Caco-2 (cell line): ENCODE results near the gene SEC14L1. TPM values are rescaled to one million over a fixed set of nuclear protein-coding genes. Genes with fewer than 3 reads are reported as not detected.

Experiments
- BruUV-seq: library from RNA; stranded (reverse); fragments of 400-500 nt; replicated peaks from 2 replicates; lab custom pipeline; 2021; lab: Mats Ljungman, UMichigan
- CTCF ChIA-PET: fragments of 300-600 bp; sonication (Branson Sonifier 250); formaldehyde crosslinking; loops from one replicate; lab custom pipeline; 2022; ENCODE audit warnings: antibody characterized with exemption; lab: Charles Lee
- POLR2A ChIA-PET: fragments of 300-600 bp; sonication (Branson Sonifier 250); formaldehyde crosslinking; loops from one replicate; lab custom pipeline; 2022; ENCODE audit warnings: antibody characterized with exemption; lab: Charles Lee
- DNase-seq, 2 experiments: peaks; one replicate each; pipeline versions ENCODE4 v3.0.0 to v3.0.0-alpha.2; 2020 to 2022
- H3K27me3 ChIP-seq: replicated peaks from 2 replicates; pipeline ENCODE4 v1.6.0; 2011; ENCODE audit warnings: low read length; ENCODE audit not compliant: control insufficient read depth, insufficient read depth
- H3K36me3 ChIP-seq: 2 replicates; pipeline ENCODE4 v1.5.1; 2011; ENCODE audit warnings: low read length; ENCODE audit not compliant: control insufficient read depth, insufficient read depth
- H3K4me1 ChIP-seq: fragments of 250-450 bp; sonication (Bioruptor Pico); 2 replicates; pipeline ENCODE4 v1.5.1; 2020; ENCODE audit warnings: mild to moderate bottlenecking
- H3K4me3 ChIP-seq: 2 replicates; pipeline ENCODE4 v1.5.1; 2011; ENCODE audit warnings: low read depth, mild to moderate bottlenecking, control low read depth, low read length
- H3K9me3 ChIP-seq: fragments of 250-450 bp; sonication (Bioruptor Pico); 2 replicates; pipeline ENCODE4 v1.5.1; 2020; ENCODE audit warnings: mild to moderate bottlenecking, moderate library complexity
- H3K27ac Mint-ChIP-seq: one replicate; pipeline ENCODE4 v1.8.0; 2022; ENCODE audit warnings: mixed read lengths; ENCODE audit not compliant: unreplicated experiment
- H3K27me3 Mint-ChIP-seq: one replicate; pipeline ENCODE4 v1.8.0; 2022; ENCODE audit warnings: mixed read lengths; ENCODE audit not compliant: insufficient read depth, unreplicated experiment
- H3K36me3 Mint-ChIP-seq: one replicate; pipeline ENCODE4 v1.8.0; 2022; ENCODE audit warnings: mild to moderate bottlenecking, mixed read lengths; ENCODE audit not compliant: insufficient read depth, unreplicated experiment
- H3K4me1 Mint-ChIP-seq: one replicate; pipeline ENCODE4 v1.8.0; 2022; ENCODE audit warnings: low read depth, mixed read lengths; ENCODE audit not compliant: unreplicated experiment
- H3K4me3 Mint-ChIP-seq: one replicate; pipeline ENCODE4 v1.8.0; 2022; ENCODE audit warnings: mild to moderate bottlenecking, moderate library complexity, mixed read lengths; ENCODE audit not compliant: unreplicated experiment
- H3K9me3 Mint-ChIP-seq: one replicate; pipeline ENCODE4 v1.8.0; 2022; ENCODE audit warnings: mixed read lengths; ENCODE audit not compliant: unreplicated experiment
- intact Hi-C: fragments of 100-400 bp; cut with micrococcal nuclease; formaldehyde crosslinking; loops from one replicate; pipeline ENCODE4 v1.10.0; 2022; ENCODE audit not compliant: unreplicated experiment
- total RNA-seq: library from RNA; stranded (reverse); gene quantifications from 2 replicates; pipeline ENCODE4 v1.2.3, GENCODE V29; 2022
- TF ChIP-seq, protein P1 (sequence below), 2 experiments: fragments of 200-600 bp in 1 of 2; IDR thresholded peaks; 1 replicate in 1 of 2; 2 replicates in 1 of 2; pipeline versions ENCODE4 v1.5.1 to v1.8.0; 2011 to 2022; ENCODE audit warnings: antibody characterized with exemption in 1 of 2, control low read depth in 1 of 2, inconsistent platforms in 1 of 2, low read depth in 1 of 2, low read length in 1 of 2, mild to moderate bottlenecking in 1 of 2, moderate library complexity in 1 of 2; ENCODE audit not compliant: insufficient read depth in 1 of 2, severe bottlenecking in 1 of 2, unreplicated experiment in 1 of 2

SEC14L1 gene
- total RNA-seq, 1 experiment from 2014 or later = 92.0 TPM

DNA sequence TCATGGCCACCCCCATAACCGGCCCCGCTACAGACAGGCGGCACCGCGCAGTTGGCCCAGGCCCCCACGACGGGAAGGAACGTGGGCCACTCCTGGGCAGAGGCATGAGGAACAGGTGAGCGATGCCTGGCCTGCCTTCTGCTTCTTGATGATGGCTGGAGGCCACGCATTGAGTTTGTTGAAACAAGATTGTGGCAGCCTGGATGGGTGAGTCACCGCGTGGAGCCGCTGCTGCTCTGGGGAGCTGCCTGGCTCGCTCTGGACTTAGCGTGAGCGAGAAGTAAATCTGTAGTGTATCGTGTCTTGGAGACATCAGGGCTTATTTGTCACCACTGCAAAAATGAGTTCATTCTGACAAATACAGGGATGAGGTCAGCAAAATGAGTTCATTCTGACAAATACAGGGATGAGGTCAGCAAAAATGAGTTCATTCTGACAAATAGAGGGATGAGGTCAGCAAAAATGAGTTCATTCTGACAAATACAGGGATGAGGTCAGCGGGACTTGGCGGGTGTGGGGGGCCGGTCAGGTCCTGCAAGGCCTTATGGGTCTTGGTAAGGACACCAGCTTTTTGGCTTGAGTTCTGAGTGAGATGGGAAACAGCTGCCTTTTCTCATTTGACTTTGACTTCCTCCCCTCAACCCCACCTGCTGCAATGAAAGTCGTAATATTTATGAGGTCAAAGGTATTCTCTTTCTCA lies 93.0 kb downstream of the SEC14L1 start:
- Mint-ChIP-seq H3K4me3 (no peak overlapping the region), H3K27me3 (no peaks in the 10 kb centered on the region), H3K27ac (peak overlapping the region; percentile 87), H3K36me3 (peaks cover 6% of the 10 kb centered on the region), H3K4me1 (peaks cover 22% of the 10 kb centered on the region), H3K9me3 (no peaks in the 10 kb centered on the region)
- no TSS peak for BruUV-seq
- Histone ChIP-seq H3K27me3 (no peaks in the 10 kb centered on the region), H3K4me3 (no peak overlapping the region), H3K36me3 (no peaks in the 10 kb centered on the region), H3K9me3 (no peaks in the 10 kb centered on the region), H3K4me1 (peaks cover 15% of the 10 kb centered on the region; the same call in 1 of the 2 replicates)
- CTCF ChIA-PET = interaction anchor here (0.6 kb wide), 1 partner anchor 187 kb away, joined by 3 read pairs; no protein-coding TSS in a partner anchor
- POLR2A ChIA-PET = no interaction called here
- TF ChIP-seq, protein P1, sequence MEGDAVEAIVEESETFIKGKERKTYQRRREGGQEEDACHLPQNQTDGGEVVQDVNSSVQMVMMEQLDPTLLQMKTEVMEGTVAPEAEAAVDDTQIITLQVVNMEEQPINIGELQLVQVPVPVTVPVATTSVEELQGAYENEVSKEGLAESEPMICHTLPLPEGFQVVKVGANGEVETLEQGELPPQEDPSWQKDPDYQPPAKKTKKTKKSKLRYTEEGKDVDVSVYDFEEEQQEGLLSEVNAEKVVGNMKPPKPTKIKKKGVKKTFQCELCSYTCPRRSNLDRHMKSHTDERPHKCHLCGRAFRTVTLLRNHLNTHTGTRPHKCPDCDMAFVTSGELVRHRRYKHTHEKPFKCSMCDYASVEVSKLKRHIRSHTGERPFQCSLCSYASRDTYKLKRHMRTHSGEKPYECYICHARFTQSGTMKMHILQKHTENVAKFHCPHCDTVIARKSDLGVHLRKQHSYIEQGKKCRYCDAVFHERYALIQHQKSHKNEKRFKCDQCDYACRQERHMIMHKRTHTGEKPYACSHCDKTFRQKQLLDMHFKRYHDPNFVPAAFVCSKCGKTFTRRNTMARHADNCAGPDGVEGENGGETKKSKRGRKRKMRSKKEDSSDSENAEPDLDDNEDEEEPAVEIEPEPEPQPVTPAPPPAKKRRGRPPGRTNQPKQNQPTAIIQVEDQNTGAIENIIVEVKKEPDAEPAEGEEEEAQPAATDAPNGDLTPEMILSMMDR (IDR thresholded peaks at IDR 0.05; ENCODE audit: insufficient read depth in 1 of 2, low read depth in 1 of 2, low read length in 1 of 2, severe bottlenecking in 1 of 2, unreplicated experiment in 1 of 2) = no peak
- intact Hi-C loops = no loop called here
- DNase-seq = peak in 1 of 2 experiments; percentile 27

DNA sequence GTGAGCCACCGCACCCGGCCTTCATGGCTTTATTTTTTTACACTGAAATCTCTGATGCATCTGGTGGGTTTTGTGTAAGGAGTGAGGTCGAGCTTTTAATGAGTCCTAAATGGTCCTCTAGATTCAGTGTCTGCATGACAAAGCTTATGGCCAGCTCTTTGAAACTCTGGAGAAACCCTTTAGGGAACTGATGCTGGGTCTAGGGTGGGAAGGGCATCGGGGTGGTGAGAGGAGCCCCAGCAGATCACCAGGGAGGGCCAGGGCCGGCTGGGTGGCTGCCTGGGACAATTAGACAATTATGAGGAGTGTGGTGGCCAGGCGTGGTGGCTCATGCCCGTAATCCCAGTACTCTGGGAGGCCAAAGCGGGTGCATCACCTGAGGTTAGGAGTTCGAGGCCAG lies 93.9 kb downstream of the SEC14L1 start:
- Histone ChIP-seq H3K27me3 (no peaks in the 10 kb centered on the region), H3K36me3 (no peaks in the 10 kb centered on the region), H3K4me1 (peaks cover 14% of the 10 kb centered on the region; the same call in 1 of the 2 replicates), H3K9me3 (no peaks in the 10 kb centered on the region), H3K4me3 (no peak overlapping the region)
- Mint-ChIP-seq H3K27ac (peak overlapping the region; percentile 87), H3K36me3 (peaks cover 6% of the 10 kb centered on the region), H3K4me1 (peaks cover 22% of the 10 kb centered on the region), H3K4me3 (no peak overlapping the region), H3K9me3 (no peaks in the 10 kb centered on the region), H3K27me3 (no peaks in the 10 kb centered on the region)
- ChIA-PET POLR2A (no interaction called here), CTCF (interaction anchor here (0.9 kb wide), 1 partner anchor 10 kb away, joined by 3 read pairs; no protein-coding TSS in a partner anchor)
- no TSS peak for BruUV-seq
- TF ChIP-seq, protein P1 (IDR thresholded peaks at IDR 0.05; ENCODE audit: insufficient read depth in 1 of 2, low read depth in 1 of 2, low read length in 1 of 2, severe bottlenecking in 1 of 2, unreplicated experiment in 1 of 2) = no peak
- DNase-seq = no peak
- intact Hi-C loops = no loop called here

- H3K36me3 ChIP-seq = no peaks in the 10 kb centered on the region
- no TSS peak for BruUV-seq
- H3K9me3 Mint-ChIP-seq = no peaks in the 10 kb centered on the region
- peaks cover 22% of the 10 kb centered on the region for H3K4me1 Mint-ChIP-seq
- H3K27me3 Mint-ChIP-seq = no peaks in the 10 kb centered on the region
- TF ChIP-seq, protein P1 (IDR thresholded peaks at IDR 0.05; ENCODE audit: insufficient read depth in 1 of 2, low read depth in 1 of 2, low read length in 1 of 2, severe bottlenecking in 1 of 2, unreplicated experiment in 1 of 2) = no peak
- peak overlapping the region; percentile 87 for H3K27ac Mint-ChIP-seq
- no peaks in the 10 kb centered on the region for H3K9me3 ChIP-seq
- ChIA-PET CTCF (no interaction called here), POLR2A (no interaction called here)
- intact Hi-C loops = no loop called here
- no peaks in the 10 kb centered on the region for H3K27me3 ChIP-seq
- no peak overlapping the region for H3K4me3 Mint-ChIP-seq
- H3K4me3 ChIP-seq = no peak overlapping the region
- DNase-seq = no peak
- H3K36me3 Mint-ChIP-seq = peaks cover 6% of the 10 kb centered on the region
- peaks cover 14% of the 10 kb centered on the region; the same call in 1 of the 2 replicates for H3K4me1 ChIP-seq
These were observed 94.7 kb downstream of the SEC14L1 start for GRCh38 chr17:77235370-77235941.
